ENCODE results near the gene CDH6. TPM values are rescaled to one million over a fixed set of nuclear protein-coding genes. Genes with fewer than 3 reads are reported as not detected.

Gene CDH6
- total and polyA plus RNA-seq, 7 donors, result under 0.01 to 6.9 (median 1.6) TPM; not detected in 1

GRCh38 chr5:31172881-31173280 is 20.6 kb upstream of the CDH6 start:
- intact Hi-C loops (cut with DNase I), result no loop called here
- TF ChIP-seq POLR2A (IDR thresholded peaks at IDR 0.05), result no peak
- TF ChIP-seq CTCF (IDR thresholded peaks at IDR 0.05), result no peak
- no peak for TF ChIP-seq POLR2AphosphoS5 (IDR thresholded peaks at IDR 0.05)
- TF ChIP-seq EP300 (IDR thresholded peaks at IDR 0.05), result no peak

GRCh38 chr5:31173614-31174013 is 19.9 kb upstream of the CDH6 start:
- no peak overlapping the region for H3K4me3 ChIP-seq
- no peak for TF ChIP-seq EP300 (IDR thresholded peaks at IDR 0.05)
- TF ChIP-seq CTCF (IDR thresholded peaks at IDR 0.05), result no peak
- TF ChIP-seq POLR2A (IDR thresholded peaks at IDR 0.05), result no peak
- H3K36me3 ChIP-seq, result no peaks in the 10 kb centered on the region
- H3K27ac ChIP-seq, result no peak overlapping the region
- intact Hi-C loops (cut with DNase I), result no loop called here
- H3K4me1 ChIP-seq, result no peaks in the 10 kb centered on the region
- no peaks in the 10 kb centered on the region for H3K9me3 ChIP-seq
- DNase-seq, result no peak
- no peaks in the 10 kb centered on the region for H3K27me3 ChIP-seq
- WGBS, 2 donors, result 94 to 95% methylated on average over 3 of the region's 3 CpGs

More at GRCh38 chr5:31172881-31173280, 20.6 kb upstream of the CDH6 start:
- no peak for DNase-seq
- no peaks in the 10 kb centered on the region for H3K4me1 ChIP-seq
- no peaks in the 10 kb centered on the region for H3K27me3 ChIP-seq
- H3K27ac ChIP-seq, result no peak overlapping the region
- H3K4me3 ChIP-seq, result no peak overlapping the region
- H3K9me3 ChIP-seq, result no peaks in the 10 kb centered on the region
- H3K36me3 ChIP-seq, result no peaks in the 10 kb centered on the region

- Histone ChIP-seq H3K4me3 (no peak overlapping the region), H3K27me3 (no peaks in the 10 kb centered on the region), H3K36me3 (no peaks in the 10 kb centered on the region), H3K9me3 (no peaks in the 10 kb centered on the region), H3K4me1 (no peaks in the 10 kb centered on the region), H3K27ac (no peak overlapping the region)
- TF ChIP-seq POLR2A (IDR thresholded peaks at IDR 0.05) (no peak), CTCF (IDR thresholded peaks at IDR 0.05) (no peak), EP300 (IDR thresholded peaks at IDR 0.05) (no peak), POLR2AphosphoS5 (IDR thresholded peaks at IDR 0.05) (no peak)
- intact Hi-C loops (cut with DNase I), result no loop called here
- 89% methylated on average over 8 of the region's 8 CpGs for whole genome bisulfite sequencing, 2 donors
- DNase-seq, result no peak
Measured at GRCh38 chr5:31181376-31181987, 12.0 kb upstream of the CDH6 start.

- WGBS, 2 donors, result 94% methylated on average over 6 of the region's 6 CpGs
- no peaks in the 10 kb centered on the region for H3K4me1 ChIP-seq
- H3K27me3 ChIP-seq, result no peaks in the 10 kb centered on the region
- no peak for TF ChIP-seq CTCF (IDR thresholded peaks at IDR 0.05)
- TF ChIP-seq POLR2A (IDR thresholded peaks at IDR 0.05), result no peak
- TF ChIP-seq EP300 (IDR thresholded peaks at IDR 0.05), result no peak
- no peak for TF ChIP-seq POLR2AphosphoS5 (IDR thresholded peaks at IDR 0.05)
- intact Hi-C loops (cut with DNase I), result no loop called here
- no peak overlapping the region for H3K4me3 ChIP-seq
- H3K36me3 ChIP-seq, result no peaks in the 10 kb centered on the region
- DNase-seq, result no peak
- H3K9me3 ChIP-seq, result no peaks in the 10 kb centered on the region
- H3K27ac ChIP-seq, result no peak overlapping the region
Measured at GRCh38 chr5:31182136-31182535, 11.3 kb upstream of the CDH6 start.

- no peaks in the 10 kb centered on the region for H3K27me3 ChIP-seq
- H3K36me3 ChIP-seq, result no peaks in the 10 kb centered on the region
- no peak overlapping the region for H3K4me3 ChIP-seq
- TF ChIP-seq CTCF (IDR thresholded peaks at IDR 0.05) (no peak), EP300 (IDR thresholded peaks at IDR 0.05) (no peak)
- no peaks in the 10 kb centered on the region for H3K4me1 ChIP-seq
- no peaks in the 10 kb centered on the region for H3K9me3 ChIP-seq
- no peak for DNase-seq
- no peak overlapping the region for H3K27ac ChIP-seq
- intact Hi-C loops (cut with DNase I), result no loop called here
- WGBS, 2 donors, result 75 to 86% methylated on average over 7 of the region's 7 CpGs
Measured at GRCh38 chr5:31185951-31186350, 7.5 kb upstream of the CDH6 start.
